ENCODE results near the gene FLCN. TPM values are rescaled to one million over a fixed set of nuclear protein-coding genes. Genes with fewer than 3 reads are reported as not detected.

The FLCN gene
- total RNA-seq: 100 to 1,000 TPM in 1 of 9 donors, 10 to 100 TPM in 8; 16.4 to 101 (median 34.3) TPM
- polyA plus RNA-seq: 10 to 100 TPM; 10.2 to 45.5 (median 11.9) TPM
- long read RNA-seq, donor 1, partial matches to known transcripts: 0 of 4 reads
- long read RNA-seq, donor 1, other reads (novel, unspliced or antisense): 0 of 4 reads
- long read RNA-seq, donor 2, partial matches to known transcripts: 0 of 4 reads
- long read RNA-seq, donor 2, other reads (novel, unspliced or antisense): 0 of 4 reads
- long read RNA-seq, donor 3: 0 reads
- long read RNA-seq, donor 4, partial matches to known transcripts: 0 of 4 reads
- long read RNA-seq, donor 4, other reads (novel, unspliced or antisense): 1 of 4 reads
- long read RNA-seq, donor 5, transcript FLCN-201 (14 exons, 3,638 nt): major isoform, 11 of 23 reads
- long read RNA-seq, donor 5, transcript FLCN-203 (8 exons, 1,692 nt): minor isoform, 9 of 23 reads
- long read RNA-seq, donor 5, partial matches to known transcripts: 0 of 23 reads
- long read RNA-seq, donor 5, other reads (novel, unspliced or antisense): 3 of 23 reads
- long read RNA-seq, donor 6, partial matches to known transcripts: 2 of 6 reads
- long read RNA-seq, donor 6, other reads (novel, unspliced or antisense): 2 of 6 reads
- long read RNA-seq, donor 7, partial matches to known transcripts: 0 of 6 reads
- long read RNA-seq, donor 7, other reads (novel, unspliced or antisense): 0 of 6 reads
- long read RNA-seq, donor 8, partial matches to known transcripts: 0 of 2 reads
- long read RNA-seq, donor 8, other reads (novel, unspliced or antisense): 0 of 2 reads
- long read RNA-seq, donor 9, partial matches to known transcripts: 0 of 1 reads
- long read RNA-seq, donor 9, other reads (novel, unspliced or antisense): 0 of 1 reads
- long read RNA-seq, donor 10, partial matches to known transcripts: 0 of 3 reads
- long read RNA-seq, donor 10, other reads (novel, unspliced or antisense): 0 of 3 reads

- 0 to 1% (median 0%) methylated on average over 27 to 53 of the region's 53 CpGs for WGBS, 4 donors
- H3K4me1 ChIP-seq (replicated peaks in 1 of 2): peaks cover 13 to 28% of the 10 kb centered on the region in 2 donors
These were observed at the start of gene FLCN for GRCh38 chr17:17237026-17237799. Gene FLCN, minus strand, starts transcription at chr17:17237168. Its CDS starts 9,031 bp downstream, at chr17:17228137.

GRCh38 chr17:17285951-17286350 lies 49.0 kb upstream of the FLCN start:
- no peak for DNase-seq
- no peak for TF ChIP-seq POLR2A (IDR thresholded peaks at IDR 0.05)
- no peak for TF ChIP-seq CTCF (IDR thresholded peaks at IDR 0.05)
- no peaks in the 10 kb centered on the region for H3K27me3 ChIP-seq
- no peaks in the 10 kb centered on the region for H3K36me3 ChIP-seq (replicated peaks in 1 of 2)
- H3K4me3 ChIP-seq: no peak overlapping the region
- H3K4me1 ChIP-seq (replicated peaks in 1 of 2): no peaks in the 10 kb centered on the region
- H3K9me3 ChIP-seq (replicated peaks in 1 of 3): no peaks in the 10 kb centered on the region
- no peak overlapping the region for H3K27ac ChIP-seq
- 79 to 84% (median 79%) methylated on average over 5 of the region's 5 CpGs for WGBS, 4 donors
- intact Hi-C loops (cut with DNase I): no loop called here

More at GRCh38 chr17:17237026-17237799, at the start of gene FLCN:
- H3K36me3 ChIP-seq (replicated peaks in 1 of 2): peaks cover 0 to 4% of the 10 kb centered on the region in 2 donors
- H3K9me3 ChIP-seq (replicated peaks in 1 of 3): no peaks in the 10 kb centered on the region
- no peaks in the 10 kb centered on the region for H3K27me3 ChIP-seq
- intact Hi-C loops (cut with DNase I): no loop called here
- peak within 1 kb of the TSS; percentile 79 to 98 (median 97) for H3K27ac ChIP-seq
- peak within 1 kb of the TSS; percentile 79 to 100 (median 88) for H3K4me3 ChIP-seq
- TF ChIP-seq CTCF (IDR thresholded peaks at IDR 0.05) (peak in 4 of 6 experiments; percentile 2 to 30 (median 16)), POLR2A (IDR thresholded peaks at IDR 0.05) (peak; percentile 67 to 69)
- peak; percentile 86 to 95 (median 91) for DNase-seq

- Histone ChIP-seq H3K27me3 (no peaks in the 10 kb centered on the region), H3K36me3 (replicated peaks in 1 of 2) (peaks cover 0 to 1% of the 10 kb centered on the region in 2 donors), H3K4me1 (replicated peaks in 1 of 2) (peaks cover 21 to 38% of the 10 kb centered on the region in 2 donors), H3K27ac (peak within 1 kb of the TSS; percentile 73 to 99 (median 97)), H3K4me3 (peak within 1 kb of the TSS; percentile 20 to 100 (median 93)), H3K9me3 (replicated peaks in 1 of 3) (no peaks in the 10 kb centered on the region)
- DNase-seq: peak; percentile 98 to 99 (median 99)
- no peak for TF ChIP-seq CTCF (IDR thresholded peaks at IDR 0.05)
- peak; percentile 71 to 78 for TF ChIP-seq POLR2A (IDR thresholded peaks at IDR 0.05)
- WGBS, 4 donors: 0% methylated on average over 15 to 80 of the region's 80 CpGs
- intact Hi-C loops (cut with DNase I): no loop called here
These were observed 43.9 kb upstream of the FLCN start, which contains the start of gene COPS3 for GRCh38 chr17:17280613-17281549. Gene COPS3, minus strand, starts transcription at chr17:17281246. Its CDS starts 60 bp downstream, at chr17:17281186.

All from adrenal gland (tissue), 19 donors.